ENCODE results near the gene ESRRG. TPM values are rescaled to one million over a fixed set of nuclear protein-coding genes. Genes with fewer than 3 reads are reported as not detected.

ESRRG gene
- total and polyA plus RNA-seq, 2 donors (not counting 3 experiments of a cell fraction or from before 2014, with no cell fraction given), result not detected

- BruUV-seq (replicated peaks), result no TSS peak
- Histone ChIP-seq H3K9ac (replicated peaks; ENCODE audit: extremely low read depth, insufficient read depth, low read length) (no peak overlapping the region), H3K9me3 (replicated peaks; ENCODE audit: control insufficient read depth, insufficient read depth, low read length) (no peaks in the 10 kb centered on the region), H3K4me3 (replicated peaks in 1 of 3; ENCODE audit: insufficient read depth in 1 of 3, low read depth in 1 of 3, low read length in 3 of 3) (no peak overlapping the region), H3K9me1 (replicated peaks; ENCODE audit: control insufficient read depth, extremely low read depth, insufficient read depth, low read length) (peaks cover 2% of the 10 kb centered on the region), H3K27ac (ENCODE audit: insufficient read depth, low read depth, low read length) (no peak overlapping the region), H3K36me3 (ENCODE audit: control insufficient read depth in 2 of 2, extremely low read depth in 1 of 2, insufficient read depth in 2 of 2, low read length in 2 of 2) (no peaks in the 10 kb centered on the region), H3K79me2 (ENCODE audit: control insufficient read depth, insufficient read depth, low read length) (no peaks in the 10 kb centered on the region), H3K27me3 (ENCODE audit: control insufficient read depth in 2 of 2, insufficient read depth in 2 of 2, low read length in 2 of 2) (no peaks in the 10 kb centered on the region), H3K4me1 (ENCODE audit: control insufficient read depth, extremely low read depth, insufficient read depth, low read length) (no peaks in the 10 kb centered on the region), H3K4me2 (ENCODE audit: insufficient read depth, low read length) (no peak overlapping the region), H4K20me1 (replicated peaks; ENCODE audit: control insufficient read depth, extremely low read depth, insufficient read depth, low read length) (no peaks in the 10 kb centered on the region), H2AFZ (ENCODE audit: low read depth, low read length) (no peak overlapping the region)
- FAIRE-seq, result no peak
- no peak for DNase-seq (ENCODE audit: low read depth, low spot score)
- ChIA-PET CTCF (no interaction called here), POLR2A (no interaction called here)
- dilution Hi-C loops (cut with MboI; ENCODE audit: extremely low pct_ligation_motif_present, low sequenced_read_pairs), result no loop called here
- TF ChIP-seq POLR2AphosphoS5 (IDR thresholded peaks at IDR 0.05; ENCODE audit: insufficient read depth, low read depth, low read length) (no peak), CTCF (IDR thresholded peaks at IDR 0.05; ENCODE audit: extremely low read depth in 1 of 2, insufficient read depth in 1 of 2, low read depth in 1 of 2, low read length in 2 of 2) (no peak), EZH2 (IDR thresholded peaks at IDR 0.05; ENCODE audit: borderline replicate concordance, low read depth, low read length, severe bottlenecking) (no peak), MYC (IDR thresholded peaks at IDR 0.05; ENCODE audit: low read depth, low read length) (no peak)
- intact Hi-C loops (cut with micrococcal nuclease), result no loop called here
Measured at GRCh38 chr1:216553040-216553439, 170.2 kb downstream of the ESRRG start.

DNA sequence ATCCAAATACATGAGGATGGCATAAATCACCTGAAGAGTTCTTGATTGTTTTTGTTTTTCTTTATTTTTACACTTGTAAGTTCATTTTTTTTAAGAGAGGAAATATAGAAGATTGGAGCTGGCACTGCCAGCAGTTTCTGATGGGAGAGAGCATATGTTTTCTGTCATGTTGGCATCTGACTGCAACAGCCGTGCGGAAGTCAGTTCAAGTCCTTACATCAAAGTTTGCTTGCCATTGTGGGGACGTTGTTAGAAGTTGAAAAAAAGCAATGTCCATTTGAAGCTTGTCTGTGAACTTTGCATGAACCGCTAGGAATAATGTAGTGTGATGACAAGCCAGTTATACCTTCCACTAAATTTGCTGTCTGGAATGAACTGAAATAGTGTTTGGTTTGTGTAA lies 173.4 kb downstream of the ESRRG start:
- H2AFZ ChIP-seq (ENCODE audit: low read depth, low read length), result no peak overlapping the region

More for the DNA sequence above, 173.4 kb downstream of the ESRRG start:
- Histone ChIP-seq H3K9me1 (replicated peaks; ENCODE audit: control insufficient read depth, extremely low read depth, insufficient read depth, low read length) (no peaks in the 10 kb centered on the region), H4K20me1 (replicated peaks; ENCODE audit: control insufficient read depth, extremely low read depth, insufficient read depth, low read length) (no peaks in the 10 kb centered on the region), H3K4me3 (replicated peaks in 1 of 3; ENCODE audit: insufficient read depth in 1 of 3, low read depth in 1 of 3, low read length in 3 of 3) (no peak overlapping the region), H3K27me3 (ENCODE audit: control insufficient read depth in 2 of 2, insufficient read depth in 2 of 2, low read length in 2 of 2) (no peaks in the 10 kb centered on the region), H3K27ac (ENCODE audit: insufficient read depth, low read depth, low read length) (no peak overlapping the region), H3K36me3 (ENCODE audit: control insufficient read depth in 2 of 2, extremely low read depth in 1 of 2, insufficient read depth in 2 of 2, low read length in 2 of 2) (no peaks in the 10 kb centered on the region), H3K9me3 (replicated peaks; ENCODE audit: control insufficient read depth, insufficient read depth, low read length) (no peaks in the 10 kb centered on the region), H3K4me1 (ENCODE audit: control insufficient read depth, extremely low read depth, insufficient read depth, low read length) (no peaks in the 10 kb centered on the region), H3K79me2 (ENCODE audit: control insufficient read depth, insufficient read depth, low read length) (no peaks in the 10 kb centered on the region), H3K4me2 (ENCODE audit: insufficient read depth, low read length) (no peak overlapping the region), H3K9ac (replicated peaks; ENCODE audit: extremely low read depth, insufficient read depth, low read length) (no peak overlapping the region)
- ChIA-PET POLR2A (no interaction called here), CTCF (no interaction called here)
- no peak for DNase-seq (ENCODE audit: low read depth, low spot score)
- TF ChIP-seq MAX (IDR thresholded peaks at IDR 0.05; ENCODE audit: insufficient read depth, insufficient read length) (no peak), GATA2 (IDR thresholded peaks at IDR 0.05; ENCODE audit: insufficient read depth, insufficient read length, low read depth, low read length) (no peak), MYC (IDR thresholded peaks at IDR 0.05; ENCODE audit: low read depth, low read length) (no peak), EZH2 (IDR thresholded peaks at IDR 0.05; ENCODE audit: borderline replicate concordance, low read depth, low read length, severe bottlenecking) (no peak), JUN (IDR thresholded peaks at IDR 0.05; ENCODE audit: borderline replicate concordance, insufficient read depth, insufficient read length, low read depth) (no peak)
- FAIRE-seq, result no peak
- BruUV-seq (replicated peaks), result no TSS peak
- intact Hi-C loops (cut with micrococcal nuclease), result no loop called here
- dilution Hi-C loops (cut with MboI; ENCODE audit: extremely low pct_ligation_motif_present, low sequenced_read_pairs), result no loop called here
